B cell (primary cell): ENCODE data around the gene CALN1. TPM values are rescaled to one million over a fixed set of nuclear protein-coding genes. Genes with fewer than 3 reads are reported as not detected.

Experiments
- ATAC-seq: fragments of 200-7000 bp; cut with Tn5 transposase; one replicate; pipeline ENCODE4 v1.10.0; 2021; ENCODE audit warnings: low read depth, mild to moderate bottlenecking, moderate number of reproducible peaks, moderate library complexity
- CTCF ChIA-PET: fragments of 350-600 bp; sonication (Branson Sonifier 250); formaldehyde crosslinking; loops from one replicate; lab custom pipeline; 2021; ENCODE audit warnings: antibody characterized with exemption, inconsistent platforms; lab: Charles Lee
- POLR2A ChIA-PET: fragments of 350-600 bp; sonication (Branson Sonifier 250); formaldehyde crosslinking; loops from one replicate; lab custom pipeline; 2021; ENCODE audit warnings: antibody characterized with exemption; lab: Charles Lee
- DNase-seq: peaks from one replicate; pipeline ENCODE4 v3.0.0; 2013
- H2AFZ ChIP-seq: 2 replicates; pipeline ENCODE4 v1.6.1; 2012; ENCODE audit warnings: mild to moderate bottlenecking, low read depth, low read length; ENCODE audit not compliant: insufficient read depth, poor library complexity, severe bottlenecking
- H3K27ac ChIP-seq, 2 donors: 1 replicate in 1 of 2; 2 replicates in 1 of 2; pipeline ENCODE4 v1.5.1; 2012 to 2013; ENCODE audit warnings: low read length in 2 of 2, mild to moderate bottlenecking in 2 of 2, moderate library complexity in 1 of 2
- H3K27me3 ChIP-seq, 4 experiments: fragments of 200-600 bp in 1 of 4; sonication (generic) in 1 of 4; replicated peaks in 1 of 4; 1 replicate in 2 of 4; 2 replicates in 2 of 4; pipeline versions ENCODE4 v1.6.1 to v1.7.0; 2013 to 2016; ENCODE audit warnings: low read length in 3 of 4, mild to moderate bottlenecking in 2 of 4, mixed read lengths in 1 of 4, moderate library complexity in 1 of 4; ENCODE audit not compliant: insufficient read depth in 4 of 4, control insufficient read depth in 3 of 4; ENCODE audit errors: control extremely low read depth in 1 of 4
- H3K36me3 ChIP-seq, 2 experiments: replicated peaks in 1 of 2; 1 replicate in 1 of 2; 2 replicates in 1 of 2; pipeline versions ENCODE4 v1.6.1 to v1.7.1; 2013; ENCODE audit warnings: low read length in 1 of 2; ENCODE audit not compliant: insufficient read depth in 2 of 2, control insufficient read depth in 1 of 2; ENCODE audit errors: control extremely low read depth in 1 of 2, extremely low read depth in 1 of 2
- H3K4me1 ChIP-seq, 2 donors: fragments of 200-600 bp in 1 of 2; sonication (generic) in 1 of 2; 1 replicate in 1 of 2; 2 replicates in 1 of 2; pipeline versions ENCODE4 v1.5.1 to v1.6.1; 2013 to 2017; ENCODE audit warnings: low read length in 2 of 2; ENCODE audit not compliant: control insufficient read depth in 2 of 2, insufficient read depth in 2 of 2
- H3K4me2 ChIP-seq: replicated peaks from 2 replicates; pipeline ENCODE3; 2012; ENCODE audit warnings: mild to moderate bottlenecking, low read depth, low read length; ENCODE audit not compliant: poor library complexity, severe bottlenecking
- H3K4me3 ChIP-seq, 5 experiments: fragments of 200-600 bp in 1 of 5; sonication (generic) in 1 of 5; 1 replicate in 3 of 5; 2 replicates in 2 of 5; pipeline versions ENCODE4 v1.5.1 to v1.7.0; 2011 to 2016; ENCODE audit warnings: low read length in 4 of 5, mild to moderate bottlenecking in 4 of 5, low read depth in 2 of 5, control low read depth in 1 of 5, moderate library complexity in 1 of 5; ENCODE audit not compliant: insufficient read depth in 1 of 5; ENCODE audit errors: control extremely low read depth in 1 of 5, extremely low read depth in 1 of 5
- H3K79me2 ChIP-seq: fragments of 200-600 bp; sonication (generic); one replicate; pipeline ENCODE4 v1.6.0; 2016; ENCODE audit warnings: low read length; ENCODE audit not compliant: control insufficient read depth, insufficient read depth
- H3K9ac ChIP-seq: fragments of 200-600 bp; sonication (generic); 2 replicates; pipeline ENCODE4 v1.6.1; 2017; ENCODE audit warnings: mild to moderate bottlenecking, low read length, moderate library complexity
- H3K9me3 ChIP-seq, 3 donors: one replicate each; pipeline versions ENCODE4 v1.6.1 to v1.7.1; 2013; ENCODE audit warnings: low read length in 2 of 3; ENCODE audit not compliant: control insufficient read depth in 2 of 3, insufficient read depth in 1 of 3; ENCODE audit errors: control extremely low read depth in 1 of 3
- H4K20me1 ChIP-seq: 2 replicates; pipeline ENCODE4 v1.6.0; 2012; ENCODE audit warnings: mild to moderate bottlenecking, low read length; ENCODE audit not compliant: insufficient read depth, control insufficient read depth, poor library complexity, severe bottlenecking
- H3K27ac Mint-ChIP-seq: one replicate; pipeline ENCODE4 v1.8.0; 2021; ENCODE audit warnings: mixed read lengths
- H3K27me3 Mint-ChIP-seq: one replicate; pipeline ENCODE4 v1.8.0; 2021; ENCODE audit warnings: mixed read lengths
- H3K4me1 Mint-ChIP-seq: one replicate; pipeline ENCODE4 v1.8.0; 2021; ENCODE audit warnings: mixed read lengths
- H3K4me3 Mint-ChIP-seq: one replicate; pipeline ENCODE4 v1.8.0; 2021; ENCODE audit warnings: mixed read lengths
- H3K9me3 Mint-ChIP-seq: one replicate; pipeline ENCODE4 v1.8.0; 2022; ENCODE audit warnings: mixed read lengths; ENCODE audit not compliant: insufficient read depth
- EZH2 ChIP-seq: IDR thresholded peaks from 2 replicates; pipeline ENCODE4 v1.6.1; 2012; ENCODE audit warnings: borderline replicate concordance, low read depth, mild to moderate bottlenecking, moderate library complexity, low read length; ENCODE audit not compliant: insufficient read depth, poor library complexity, severe bottlenecking
- intact Hi-C: fragments of 100-400 bp; cut with micrococcal nuclease; formaldehyde crosslinking; loops from one replicate; pipeline ENCODE4 v1.10.0; 2022
- polyA plus RNA-seq: library from polyadenylated mRNA; depleted of rRNA; stranded (reverse); fragments of >200 nt; gene quantifications from 2 replicates; pipeline ENCODE4 v1.2.3, GENCODE V29; 2012
- total RNA-seq, 2 donors: library from RNA; stranded (reverse); fragments of 120-200 nt in 1 of 2; gene quantifications; 1 replicate in 1 of 2; 2 replicates in 1 of 2; pipeline versions ENCODE4 v1.2.3 to v1.2.4, GENCODE V29; 2013 to 2022
- TF ChIP-seq, protein P1 (sequence below): fragments of 200-600 bp; IDR thresholded peaks from one replicate; pipeline ENCODE4 v1.8.0; 2022; ENCODE audit warnings: antibody characterized with exemption, mild to moderate bottlenecking

Gene CALN1
- total and polyA plus RNA-seq, 2 donors (not counting 1 experiment from before 2014, with no cell fraction given) = not detected

DNA sequence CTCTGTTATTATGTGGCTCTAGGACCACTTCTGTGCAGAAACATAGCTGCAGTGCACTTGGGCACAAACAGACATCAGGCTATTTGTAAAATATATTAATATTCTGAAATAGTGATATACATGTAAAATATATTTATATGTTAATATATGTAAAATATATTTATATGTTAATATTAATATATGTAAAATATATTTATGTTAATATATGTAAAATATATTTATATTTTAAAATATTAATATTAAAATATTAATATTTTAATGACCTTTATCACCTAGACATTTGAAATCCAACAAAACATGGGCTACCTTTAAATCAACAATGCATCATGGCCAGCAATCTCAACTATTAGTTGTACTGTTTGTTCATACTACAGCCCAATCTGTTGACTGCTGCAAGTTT lies 347.2 kb downstream of the CALN1 start:
- CTCF ChIA-PET = no interaction called here
- TF ChIP-seq, protein P1, sequence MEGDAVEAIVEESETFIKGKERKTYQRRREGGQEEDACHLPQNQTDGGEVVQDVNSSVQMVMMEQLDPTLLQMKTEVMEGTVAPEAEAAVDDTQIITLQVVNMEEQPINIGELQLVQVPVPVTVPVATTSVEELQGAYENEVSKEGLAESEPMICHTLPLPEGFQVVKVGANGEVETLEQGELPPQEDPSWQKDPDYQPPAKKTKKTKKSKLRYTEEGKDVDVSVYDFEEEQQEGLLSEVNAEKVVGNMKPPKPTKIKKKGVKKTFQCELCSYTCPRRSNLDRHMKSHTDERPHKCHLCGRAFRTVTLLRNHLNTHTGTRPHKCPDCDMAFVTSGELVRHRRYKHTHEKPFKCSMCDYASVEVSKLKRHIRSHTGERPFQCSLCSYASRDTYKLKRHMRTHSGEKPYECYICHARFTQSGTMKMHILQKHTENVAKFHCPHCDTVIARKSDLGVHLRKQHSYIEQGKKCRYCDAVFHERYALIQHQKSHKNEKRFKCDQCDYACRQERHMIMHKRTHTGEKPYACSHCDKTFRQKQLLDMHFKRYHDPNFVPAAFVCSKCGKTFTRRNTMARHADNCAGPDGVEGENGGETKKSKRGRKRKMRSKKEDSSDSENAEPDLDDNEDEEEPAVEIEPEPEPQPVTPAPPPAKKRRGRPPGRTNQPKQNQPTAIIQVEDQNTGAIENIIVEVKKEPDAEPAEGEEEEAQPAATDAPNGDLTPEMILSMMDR = no peak
- TF ChIP-seq EZH2 = no peak

DNA sequence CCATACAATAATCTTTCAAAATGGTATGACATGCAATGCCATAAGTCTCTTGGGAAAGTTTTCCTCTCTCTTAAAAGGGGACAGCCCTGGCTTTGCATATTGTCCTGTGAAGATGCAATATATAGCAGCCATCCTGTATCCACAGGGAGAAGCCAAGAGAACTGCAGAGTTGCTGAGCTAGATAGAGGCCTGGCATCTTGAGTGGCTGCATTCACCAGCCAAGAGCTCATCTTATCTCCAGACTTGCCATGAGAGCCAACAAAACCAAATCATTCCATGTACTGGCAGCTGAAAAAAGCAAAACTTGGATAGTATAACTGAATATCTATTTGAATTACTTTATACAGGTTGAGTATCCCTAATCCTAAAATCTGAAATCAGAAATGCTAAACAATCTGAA lies 348.8 kb downstream of the CALN1 start:
- intact Hi-C loops = no loop called here
- H3K4me3 ChIP-seq = no peak overlapping the region
- peaks cover 0 to 3% (median 2%) of the 10 kb centered on the region in 3 donors for H3K9me3 ChIP-seq
- no peaks in the 10 kb centered on the region for H3K36me3 ChIP-seq
- no peak overlapping the region for H3K4me3 Mint-ChIP-seq
- no peak overlapping the region for H3K9ac ChIP-seq
- no peaks in the 10 kb centered on the region for H3K4me1 ChIP-seq
- peaks cover 5% of the 10 kb centered on the region for H3K9me3 Mint-ChIP-seq
- no peak overlapping the region for H2AFZ ChIP-seq
- H3K79me2 ChIP-seq = no peaks in the 10 kb centered on the region
- ATAC-seq (no peak), DNase-seq (no peak)
- H3K27me3 Mint-ChIP-seq = no peaks in the 10 kb centered on the region
- ChIA-PET POLR2A (no interaction called here), CTCF (no interaction called here)
- H3K4me1 Mint-ChIP-seq = no peaks in the 10 kb centered on the region
- H4K20me1 ChIP-seq = no peaks in the 10 kb centered on the region
- H3K27me3 ChIP-seq = no peaks in the 10 kb centered on the region
- H3K27ac Mint-ChIP-seq = no peak overlapping the region
- no peak overlapping the region for H3K4me2 ChIP-seq
- no peak overlapping the region for H3K27ac ChIP-seq
- TF ChIP-seq EZH2 = no peak
- TF ChIP-seq, protein P1 = no peak

More for the DNA sequence above, 347.2 kb downstream of the CALN1 start:
- Histone ChIP-seq H3K79me2 (no peaks in the 10 kb centered on the region), H3K9ac (no peak overlapping the region), H3K27me3 (no peaks in the 10 kb centered on the region), H3K4me1 (no peaks in the 10 kb centered on the region), H2AFZ (no peak overlapping the region), H3K36me3 (no peaks in the 10 kb centered on the region), H3K4me2 (no peak overlapping the region), H4K20me1 (no peaks in the 10 kb centered on the region), H3K27ac (no peak overlapping the region), H3K4me3 (no peak overlapping the region), H3K9me3 (peaks cover 0 to 3% (median 1%) of the 10 kb centered on the region in 3 donors)
- no peaks in the 10 kb centered on the region for H3K27me3 Mint-ChIP-seq
- no peak for DNase-seq
- ATAC-seq = no peak
- no peaks in the 10 kb centered on the region for H3K4me1 Mint-ChIP-seq
- intact Hi-C loops = no loop called here
- no peak overlapping the region for H3K27ac Mint-ChIP-seq
- POLR2A ChIA-PET = no interaction called here
- peaks cover 5% of the 10 kb centered on the region for H3K9me3 Mint-ChIP-seq
- no peak overlapping the region for H3K4me3 Mint-ChIP-seq
